GM19023 (cell line): ENCODE results near the gene ZBTB45.

Experiments
- ATAC-seq: cut with Tn5 transposase; IDR thresholded peaks from one replicate; pipeline ENCODE4 v1.9.1; 2021; ENCODE audit warnings: mild to moderate bottlenecking, moderate library complexity; ENCODE audit not compliant: unreplicated experiment

Gene ZBTB45

DNA sequence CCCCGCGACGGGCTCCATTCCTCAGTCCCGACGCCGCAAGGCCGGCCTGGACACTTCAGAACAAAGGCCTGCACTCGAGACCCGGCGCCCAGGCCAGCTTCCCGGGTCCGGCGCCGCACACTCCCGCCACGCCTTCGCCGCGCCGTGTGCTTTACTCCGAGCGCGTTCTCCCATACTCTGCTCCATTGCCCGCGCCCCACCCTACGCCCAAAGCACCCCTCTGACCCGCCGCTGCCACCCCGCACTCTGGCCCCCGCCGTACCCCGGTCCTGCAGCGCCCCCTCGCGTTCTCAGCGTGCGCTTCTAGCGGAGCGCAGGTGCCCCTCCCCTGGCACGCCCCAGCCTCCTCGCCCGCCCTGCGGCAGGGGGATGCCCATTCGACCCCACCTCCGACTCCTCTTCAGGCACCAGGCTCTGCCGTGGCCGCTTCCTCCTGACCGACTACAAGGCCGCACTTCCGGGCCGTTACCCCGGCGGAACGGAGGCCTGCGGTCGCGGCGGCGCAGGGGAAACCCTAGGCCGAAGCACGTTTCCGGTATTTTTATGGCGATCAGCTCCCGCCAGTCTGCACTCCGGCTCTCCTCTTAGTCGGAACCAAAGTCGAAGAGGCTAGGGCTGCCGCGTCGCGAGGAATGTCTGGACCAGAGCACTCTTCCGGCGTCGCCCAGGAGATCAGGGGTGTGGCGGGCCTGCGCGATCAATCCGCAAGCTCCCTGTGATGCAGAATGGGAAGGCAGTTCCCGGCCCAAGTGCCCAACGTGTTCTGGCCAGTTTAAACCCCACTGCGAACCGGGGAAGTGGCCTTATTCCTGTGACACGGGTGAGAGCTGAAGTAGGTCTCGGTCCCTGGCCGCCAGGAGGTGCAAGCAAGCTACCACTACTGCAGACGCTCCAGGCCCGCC is at the start of gene ZBTB45:
Gene ZBTB45 (minus strand): TSS at position 456 of the 902 bp plus-strand sequence. CDS start 2,137 bp downstream, outside the sequence.
- ATAC-seq, result peak; percentile 76

DNA sequence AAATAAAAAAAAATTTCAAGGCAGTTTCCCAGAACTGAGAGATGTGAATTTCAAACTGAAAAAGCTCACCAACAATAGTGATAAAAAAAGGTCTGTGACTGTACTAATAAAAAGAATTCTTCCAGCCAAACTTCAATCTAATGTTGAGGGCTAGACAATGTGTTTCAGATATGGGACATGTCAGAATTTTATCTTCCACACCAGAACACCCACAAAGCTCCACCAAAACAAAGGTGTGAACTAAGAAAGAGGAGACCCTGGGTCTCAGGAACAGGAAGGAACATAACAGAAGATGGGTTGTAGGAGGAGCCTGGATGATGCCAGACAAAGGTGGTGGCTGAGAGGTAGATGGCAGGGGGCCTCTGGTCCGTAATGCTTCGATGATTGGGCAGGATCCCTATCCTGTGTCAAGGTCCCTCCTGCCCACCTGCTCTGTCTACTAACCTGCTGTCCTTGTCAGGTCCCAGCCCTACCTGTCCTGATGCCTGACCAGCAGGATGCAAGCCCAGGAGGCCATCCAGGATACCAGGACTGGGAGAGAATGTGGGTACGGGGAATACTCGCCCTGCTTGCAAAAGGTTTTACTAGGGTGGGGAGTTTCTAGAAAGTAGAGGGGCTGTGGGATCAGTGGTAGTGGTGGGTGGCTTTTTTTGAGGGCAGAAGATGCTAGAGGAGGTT is 49.0 kb upstream of the ZBTB45 start:
- ATAC-seq, result no peak

DNA sequence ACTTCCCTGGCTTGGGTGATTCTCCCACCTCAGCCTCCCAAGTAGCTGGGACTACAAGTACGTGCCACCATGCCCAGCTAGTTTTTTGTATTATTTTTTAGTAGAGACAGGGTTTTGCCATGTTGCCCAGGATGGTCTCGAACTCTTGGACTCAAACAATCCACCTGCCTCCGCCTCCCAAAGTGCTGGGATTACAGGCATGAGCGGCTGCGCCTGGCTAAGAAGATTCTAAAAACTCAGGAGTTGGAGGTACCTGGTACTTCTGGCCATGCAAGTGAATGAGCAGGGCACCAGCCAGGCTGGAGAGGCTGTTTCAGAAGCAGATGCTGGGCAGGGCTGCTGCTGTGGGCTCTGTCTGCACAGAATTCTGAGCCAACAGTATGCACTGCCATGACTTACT is 47.4 kb upstream of the ZBTB45 start:
- no peak for ATAC-seq

DNA sequence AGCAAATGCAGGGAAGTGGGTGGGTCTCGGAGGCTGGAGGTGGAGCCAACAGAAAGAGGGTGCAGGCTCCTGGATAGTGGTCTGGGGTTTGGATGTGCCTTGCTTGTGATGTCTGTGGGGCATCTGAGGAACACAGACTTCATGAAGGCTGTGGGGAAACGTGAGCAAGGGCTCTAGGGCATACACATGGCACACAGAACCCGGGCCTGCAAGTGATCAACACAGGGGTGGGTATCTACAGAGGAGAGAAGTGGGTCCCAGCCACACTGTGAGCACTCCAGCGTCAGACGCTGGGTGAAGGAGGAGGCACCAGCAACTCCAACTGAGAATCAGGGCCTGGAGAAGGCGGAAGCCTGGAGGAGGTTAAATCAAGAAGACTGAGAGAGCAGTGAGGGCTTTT is 44.2 kb upstream of the ZBTB45 start:
- no peak for ATAC-seq

DNA sequence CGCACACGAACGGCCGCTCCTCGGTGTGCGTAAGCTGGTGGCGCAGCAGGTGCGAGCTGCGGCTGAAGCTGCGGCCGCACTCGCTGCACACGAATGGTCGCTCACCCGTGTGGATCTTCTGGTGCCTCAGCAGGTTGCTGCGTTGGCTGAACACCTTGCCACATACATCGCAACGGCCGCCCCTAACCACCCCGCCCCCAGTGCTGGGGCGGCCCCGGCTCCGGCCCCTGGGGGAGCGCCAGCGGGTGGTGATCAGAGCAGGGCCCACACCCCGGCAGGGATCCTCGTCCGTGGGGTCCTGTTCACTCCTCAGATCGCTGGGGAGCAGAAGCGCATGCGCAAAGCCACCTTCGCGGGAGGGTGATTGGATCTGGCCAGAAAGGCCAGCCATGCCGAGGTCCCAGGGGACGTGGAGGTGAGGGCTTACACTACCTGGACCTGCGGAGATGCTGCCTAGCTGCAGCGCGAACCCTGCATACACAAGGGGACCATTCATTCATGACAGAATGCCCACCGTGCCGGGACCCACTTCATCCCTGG is 43.5 kb upstream of the ZBTB45 start:
- ATAC-seq, result no peak

DNA sequence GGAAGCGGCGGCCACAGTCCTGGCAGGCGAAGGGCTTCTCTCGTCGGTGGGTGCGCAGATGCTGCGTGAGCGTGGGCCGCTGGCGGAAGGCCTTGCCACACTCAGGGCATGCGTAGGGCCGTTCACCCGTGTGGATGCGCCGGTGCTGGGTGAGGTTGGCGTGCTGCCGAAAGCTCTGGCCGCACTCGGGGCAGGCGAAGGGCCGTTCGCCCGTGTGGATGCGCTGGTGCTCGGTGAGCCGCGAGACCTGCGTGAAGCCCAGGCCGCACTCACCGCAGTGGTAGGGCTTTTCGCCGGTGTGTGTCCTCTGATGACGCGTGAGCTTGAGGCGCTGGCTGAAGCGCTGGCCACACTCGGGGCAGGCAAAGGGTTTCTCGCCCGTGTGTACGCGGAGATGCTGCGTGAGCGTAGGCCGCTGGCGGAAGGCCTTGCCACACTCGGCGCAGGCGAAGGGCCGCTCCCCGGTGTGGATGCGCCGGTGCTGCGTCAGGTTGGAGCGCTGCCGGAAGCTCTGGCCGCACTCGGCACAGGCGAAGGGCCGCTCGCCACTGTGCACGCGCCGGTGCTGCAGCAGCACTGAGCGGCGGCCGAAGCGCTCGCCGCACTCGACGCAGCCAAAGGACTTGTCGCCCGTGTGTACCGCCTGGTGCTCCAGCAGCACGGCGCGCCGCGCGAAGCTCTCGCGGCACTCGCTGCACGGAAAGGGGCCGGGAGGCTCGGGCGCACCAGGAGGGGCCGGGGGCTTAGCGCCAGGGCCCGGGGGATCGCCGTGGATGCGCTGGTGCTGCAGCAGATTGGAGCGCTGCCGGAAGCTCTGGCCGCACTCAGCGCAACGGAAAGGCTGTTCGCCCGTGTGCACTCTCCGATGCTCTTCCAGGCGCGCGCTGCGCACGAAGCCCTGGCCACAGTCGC is 42.8 kb upstream of the ZBTB45 start:
- ATAC-seq, result no peak

DNA sequence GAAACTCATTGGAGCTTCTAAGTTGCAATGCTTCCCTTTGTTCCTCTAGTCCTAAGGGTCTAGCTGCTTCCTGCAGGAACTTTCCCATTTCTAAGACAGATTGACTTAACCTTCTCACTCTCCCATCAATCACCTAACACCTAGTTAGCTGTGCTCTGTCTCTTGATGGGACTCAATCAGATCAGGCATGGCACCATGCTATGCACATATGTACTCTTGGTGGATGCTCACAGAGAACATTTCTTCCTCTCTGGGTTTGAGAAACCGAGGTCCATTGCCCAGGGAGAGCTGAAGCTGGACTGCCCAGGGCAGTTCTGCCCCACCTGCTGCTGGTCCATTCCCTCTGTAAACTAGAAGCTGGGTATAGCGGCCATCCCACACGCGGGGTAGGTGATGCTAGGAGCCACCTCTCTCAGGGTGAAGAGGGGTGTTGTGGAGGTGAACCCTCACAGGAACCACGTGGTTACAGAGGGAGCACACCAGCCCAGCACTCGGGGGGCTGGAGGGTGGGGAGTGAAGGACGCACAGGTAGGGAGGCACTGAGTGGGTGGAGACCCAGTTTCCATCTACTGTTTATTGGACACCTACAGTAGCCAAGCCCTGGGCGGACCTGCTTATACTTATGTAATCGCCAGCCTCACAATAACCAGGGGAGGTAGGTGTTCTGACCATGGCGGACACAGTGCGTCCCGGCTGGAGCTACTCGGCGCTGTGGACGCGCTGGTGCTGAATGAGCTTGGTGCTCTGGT is 41.9 kb upstream of the ZBTB45 start:
- ATAC-seq, result no peak

DNA sequence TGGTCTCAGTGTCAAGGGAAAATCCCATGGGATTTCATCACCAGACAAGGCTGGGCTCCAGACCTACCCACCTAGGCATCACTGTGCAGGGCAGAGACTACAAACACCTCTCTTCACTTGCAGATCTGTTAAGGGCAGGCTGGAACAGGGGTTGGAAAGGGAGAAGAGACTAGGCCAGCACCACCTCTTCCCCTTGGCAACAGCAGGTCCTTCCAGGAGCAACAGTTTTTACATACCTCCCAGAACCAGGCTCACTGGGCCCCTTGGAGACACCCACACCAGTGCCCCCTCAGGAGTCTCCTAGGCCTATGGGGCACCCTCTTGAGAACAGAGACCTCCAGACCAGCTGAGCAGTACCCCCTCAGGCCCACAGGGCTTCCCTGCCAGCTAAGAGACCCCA is 41.3 kb upstream of the ZBTB45 start:
- ATAC-seq, result no peak

DNA sequence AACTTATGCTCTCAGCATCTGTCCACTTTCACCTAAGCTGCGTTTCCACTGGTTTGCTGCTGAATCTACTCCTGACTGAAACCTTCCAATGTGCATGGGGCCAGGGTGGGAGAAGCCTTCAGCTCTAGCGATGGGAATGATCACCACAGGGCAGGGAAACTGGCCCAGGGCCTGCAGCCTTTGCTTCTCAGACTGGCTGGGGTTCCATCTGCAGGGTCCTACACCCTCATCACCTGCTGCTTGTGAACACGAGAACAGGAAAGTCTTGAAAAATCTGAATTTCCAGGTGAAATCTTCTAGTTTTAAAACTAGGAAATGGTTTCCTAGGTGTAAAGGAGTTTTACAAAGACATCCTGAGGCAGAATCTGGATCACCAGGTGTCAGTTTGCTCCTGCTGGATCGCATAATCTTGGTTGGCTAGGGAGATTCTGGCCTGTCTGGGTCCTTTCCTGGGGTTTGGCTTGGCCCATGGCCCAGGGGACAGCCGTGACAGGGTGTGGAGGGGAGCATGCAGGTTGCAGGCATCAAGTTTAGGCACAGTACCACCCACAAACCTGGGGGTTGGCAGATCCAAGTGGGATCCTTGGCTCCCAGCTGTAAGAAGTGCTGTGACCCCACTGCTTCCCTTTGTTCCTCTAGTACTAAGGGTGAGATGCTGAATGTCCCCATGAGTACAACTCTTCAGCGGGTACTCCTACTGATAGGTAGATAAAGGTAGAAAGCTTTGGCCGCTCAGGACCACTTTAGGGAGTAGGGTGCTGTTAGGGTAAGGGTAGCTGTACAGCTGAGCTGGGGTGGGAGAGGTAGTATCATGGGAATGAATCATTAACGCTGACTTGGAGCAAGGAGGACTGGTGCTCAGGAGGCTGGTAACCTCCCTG is 40.6 kb upstream of the ZBTB45 start:
- no peak for ATAC-seq

DNA sequence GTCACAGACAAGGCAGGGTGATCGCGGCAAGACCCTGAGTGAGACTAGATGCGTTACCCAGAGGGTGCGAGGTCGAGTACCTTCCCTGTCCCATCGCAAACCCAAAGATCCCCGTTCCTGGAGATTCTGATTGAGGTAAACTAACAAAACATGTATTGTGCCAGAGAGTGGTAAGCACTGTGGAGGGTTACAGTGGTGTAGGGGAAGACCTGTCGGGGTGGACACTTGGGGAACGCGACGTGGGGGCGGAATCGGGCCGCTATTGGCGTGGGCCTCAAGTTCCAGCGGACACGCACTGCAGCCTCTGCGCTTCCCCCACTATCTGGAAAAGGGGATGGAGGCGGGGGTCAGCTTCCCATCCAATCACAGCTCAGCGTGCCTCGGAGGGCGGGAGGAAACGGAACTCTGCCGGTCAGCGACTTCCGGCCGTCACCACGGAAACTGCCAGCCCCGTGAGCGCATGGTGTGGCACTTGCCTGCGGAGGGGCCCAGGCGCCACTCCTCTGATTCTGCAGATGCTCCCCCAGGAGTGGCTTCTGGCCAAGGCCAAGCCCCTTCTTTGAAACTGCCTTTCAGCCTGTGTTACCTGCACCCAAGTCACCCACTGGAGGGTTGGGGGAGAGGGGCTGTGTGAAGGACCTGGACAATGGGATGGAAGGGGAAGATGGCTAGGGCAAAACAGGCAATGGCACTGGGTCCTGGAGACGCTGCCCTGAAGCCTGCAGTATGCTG is 39.8 kb upstream of the ZBTB45 start:
- ATAC-seq, result peak; percentile 28

DNA sequence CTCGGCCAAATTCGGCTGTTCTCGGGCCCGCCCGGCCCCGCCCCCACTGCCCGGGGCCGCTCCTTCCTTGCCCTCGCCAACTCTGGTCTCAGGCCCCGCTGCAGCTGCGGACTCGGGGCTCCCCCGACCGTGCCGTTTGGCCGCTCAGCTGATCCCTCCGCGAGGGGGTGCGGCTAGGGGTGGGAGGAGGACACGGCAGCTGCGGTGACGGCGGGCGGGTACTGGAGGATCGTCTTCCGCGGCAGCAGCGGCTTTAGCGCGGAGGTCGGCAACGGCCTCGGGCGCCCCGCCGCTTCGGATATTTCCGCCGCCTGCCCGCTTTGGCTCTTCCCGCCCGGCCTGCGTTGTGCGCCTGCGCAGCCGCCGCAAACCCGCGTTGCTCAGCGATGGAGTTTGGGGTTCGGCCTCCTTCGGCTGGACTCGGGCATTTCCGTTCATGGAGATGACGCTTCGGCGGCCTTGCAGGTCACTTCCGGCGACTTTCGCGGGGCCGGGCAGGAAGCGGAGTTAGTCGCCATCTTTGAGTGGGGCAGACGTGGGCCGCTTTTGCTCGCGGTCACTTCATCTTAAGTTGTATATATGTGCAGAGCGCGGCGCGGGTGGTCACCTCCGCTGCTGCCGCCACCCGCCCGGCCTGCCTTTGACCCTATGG is 39.1 kb upstream of the ZBTB45 start:
- peak; percentile 58 for ATAC-seq

DNA sequence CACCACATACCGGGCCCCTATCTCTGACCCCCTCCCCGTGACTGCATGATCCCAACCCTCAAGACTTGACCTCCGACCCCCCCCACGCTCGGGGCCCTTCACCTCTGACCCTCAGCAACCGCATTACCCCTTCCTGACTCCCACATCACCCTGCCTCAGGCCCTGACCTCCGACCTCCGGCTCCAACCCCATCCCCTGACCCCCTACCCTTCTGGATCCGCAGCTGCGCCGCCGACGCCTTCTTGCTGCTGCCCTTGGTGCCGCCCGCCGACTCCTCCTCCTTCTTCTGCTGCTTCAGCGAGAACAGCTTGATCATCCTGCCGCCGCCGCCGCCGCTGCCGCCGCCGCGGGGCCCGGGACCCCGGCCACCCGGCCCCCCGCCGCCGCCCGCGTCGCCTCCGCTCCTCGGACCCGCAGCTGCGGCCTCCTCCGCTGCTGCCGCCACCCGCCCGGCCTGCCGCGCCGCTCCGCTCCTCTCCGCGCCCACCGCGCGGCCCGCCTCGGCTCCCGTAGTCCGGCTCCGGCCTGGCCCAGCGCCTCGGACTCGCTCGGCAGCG is 38.5 kb upstream of the ZBTB45 start, which contains the start of gene UBE2M:
Gene UBE2M (minus strand): TSS at position 546 of the 557 bp plus-strand sequence. CDS start 230 bp downstream, at position 316.
- peak; percentile 2 for ATAC-seq

DNA sequence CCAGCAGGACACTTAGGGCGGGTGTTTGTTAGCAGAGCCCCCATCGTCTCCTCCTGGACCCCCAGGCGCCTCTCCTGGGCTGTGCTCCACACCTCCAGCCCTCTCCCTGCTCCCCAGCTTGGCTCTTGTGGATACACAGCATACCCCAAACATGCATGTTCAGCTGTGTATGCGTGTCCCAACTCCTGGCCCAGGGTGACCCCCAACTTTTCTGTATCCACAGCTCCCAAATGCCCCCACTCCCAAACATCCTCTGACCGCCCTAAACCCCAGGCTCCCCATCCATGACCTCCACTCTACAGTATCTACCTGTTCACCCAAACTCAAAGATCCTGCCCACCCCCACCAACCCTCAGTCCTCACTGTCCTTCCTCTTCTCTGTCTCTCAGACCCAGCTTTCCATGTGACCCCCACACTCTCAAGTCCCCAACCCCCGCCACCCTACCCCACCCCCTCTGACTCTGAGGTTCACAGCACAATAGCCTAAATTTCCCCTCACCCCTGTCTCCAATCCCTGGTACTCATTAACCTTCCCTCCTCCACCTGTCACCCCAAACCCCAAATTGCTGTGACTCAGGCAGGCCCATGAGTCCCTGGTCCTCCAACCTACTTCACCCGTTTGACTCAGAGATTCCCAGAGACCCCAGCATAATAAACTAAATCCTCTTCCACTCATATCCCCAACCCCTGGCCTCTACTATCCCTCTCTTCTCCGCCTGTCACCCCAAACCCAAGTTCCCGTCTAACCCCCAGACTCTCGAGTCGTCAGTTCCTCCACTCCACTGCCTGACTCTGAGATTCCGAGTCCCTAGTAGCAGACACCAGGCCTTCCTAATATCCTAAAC is 37.8 kb upstream of the ZBTB45 start:
- ATAC-seq, result no peak

DNA sequence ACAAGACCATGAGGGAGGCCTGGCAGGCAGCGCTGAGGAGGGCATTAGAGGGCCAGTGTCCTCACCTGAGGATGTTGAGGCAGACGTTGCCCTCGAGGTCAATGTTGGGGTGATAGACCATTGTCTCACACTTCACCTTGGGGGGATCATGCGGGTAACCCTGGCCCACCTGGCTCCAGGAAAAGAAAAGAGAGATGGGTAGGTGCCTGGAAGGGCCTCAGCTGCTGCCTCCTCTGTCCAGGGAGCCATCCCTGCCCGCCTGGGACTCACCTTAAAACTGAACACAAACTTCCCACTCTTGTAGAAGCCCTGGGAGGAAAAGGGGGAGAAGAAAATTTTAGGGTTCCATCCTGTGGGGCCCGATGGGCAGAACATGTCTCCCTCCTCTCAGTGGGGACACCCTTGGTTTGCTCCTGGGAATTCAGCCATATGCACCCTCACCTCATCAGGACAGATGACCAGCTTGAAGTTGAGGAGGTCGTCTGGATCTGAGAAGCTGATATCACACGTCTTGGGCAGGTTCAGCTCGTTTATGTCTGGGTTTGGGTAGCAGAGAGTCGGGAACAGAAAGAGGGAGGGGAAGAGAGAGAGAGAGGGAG is 37.1 kb upstream of the ZBTB45 start:
- no peak for ATAC-seq

DNA sequence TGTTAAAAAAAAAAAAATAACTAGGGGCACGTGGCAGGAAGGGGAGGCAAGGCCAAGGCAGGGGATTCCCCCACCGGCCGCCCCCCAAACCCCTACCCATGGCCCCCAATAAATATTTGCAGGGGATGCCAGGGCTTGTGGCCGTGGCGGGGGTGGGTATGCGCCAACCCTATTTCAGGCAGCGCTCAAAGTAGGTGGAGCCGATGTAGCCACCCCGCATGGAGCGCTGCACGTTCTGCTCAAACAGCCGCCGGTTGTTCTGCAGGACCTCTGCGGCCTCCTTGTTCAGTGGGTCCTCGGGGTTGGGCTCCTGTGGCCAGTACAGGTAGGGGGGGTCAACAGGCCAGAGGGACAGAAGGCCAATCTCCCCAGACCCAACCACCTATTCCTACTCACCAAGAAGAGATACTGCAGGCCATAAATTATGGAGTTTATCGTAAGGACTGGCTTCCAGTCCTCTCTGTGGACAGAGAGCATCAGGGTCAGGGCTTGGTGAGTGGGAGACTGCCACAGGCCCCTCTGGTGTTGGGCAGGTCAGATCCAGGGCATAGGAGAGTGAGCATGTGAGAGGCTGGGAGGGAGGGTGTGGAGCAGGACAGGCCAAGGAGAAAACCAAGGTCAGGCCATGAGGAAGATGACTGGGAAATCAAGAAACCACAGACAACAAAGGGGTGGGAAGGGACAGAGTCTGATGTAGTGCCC is 36.5 kb upstream of the ZBTB45 start:
- ATAC-seq, result no peak
